SK-N-DZ (cell line): ENCODE data around the gene COPZ2.

ENCODE experiments used
- DNase-seq: peaks from one replicate; pipeline ENCODE4 v3.0.0-alpha.2; 2015; ENCODE audit warnings: low spot score
- small RNA-seq, 2 experiments: library from RNA; depleted of rRNA; stranded (forward); fragments of <200 nt; gene quantifications; one replicate each; pipeline ENCODE3, GENCODE V24; 2014

The COPZ2 gene

DNA sequence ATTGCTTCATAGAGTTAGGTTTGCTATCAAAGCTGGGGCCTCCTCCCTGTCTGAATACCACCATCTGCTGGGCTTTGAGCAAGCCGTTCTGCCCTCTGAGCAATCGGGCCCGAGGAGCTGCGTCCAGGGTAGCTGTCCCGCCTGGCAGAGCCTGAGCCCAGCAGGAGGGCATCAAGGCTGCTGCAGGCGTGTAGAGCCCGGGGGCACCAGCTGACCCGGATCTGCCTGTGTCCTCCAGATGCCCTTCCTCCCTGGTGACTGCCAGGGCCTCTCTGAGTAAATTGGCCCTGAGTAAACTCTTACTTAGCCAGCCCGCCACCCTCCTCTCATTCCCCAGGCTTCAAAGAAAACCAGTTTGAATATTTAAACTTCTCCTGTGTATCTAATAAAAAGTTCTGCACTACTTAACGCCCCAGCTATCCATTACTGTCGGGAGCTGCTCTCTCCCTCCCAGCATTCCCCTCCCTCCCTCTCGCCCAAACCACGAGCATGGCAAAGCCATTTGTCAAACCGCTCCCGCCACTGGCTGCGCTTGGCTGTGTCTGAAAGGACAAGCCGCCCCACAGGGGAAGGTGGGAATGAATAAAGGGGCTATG is 50.3 kb downstream of the COPZ2 start:
- DNase-seq = no peak

GRCh38 chr17:47986520-47986919 is 51.1 kb downstream of the COPZ2 start:
- no peak for DNase-seq

- no peak for DNase-seq
Observed at GRCh38 chr17:47983492-47984223, 53.9 kb downstream of the COPZ2 start.

GRCh38 chr17:47982645-47983390 is 54.8 kb downstream of the COPZ2 start:
- peak; percentile 83 for DNase-seq

- DNase-seq = peak; percentile 88
Observed at GRCh38 chr17:47982091-47982617, 55.4 kb downstream of the COPZ2 start.

DNA sequence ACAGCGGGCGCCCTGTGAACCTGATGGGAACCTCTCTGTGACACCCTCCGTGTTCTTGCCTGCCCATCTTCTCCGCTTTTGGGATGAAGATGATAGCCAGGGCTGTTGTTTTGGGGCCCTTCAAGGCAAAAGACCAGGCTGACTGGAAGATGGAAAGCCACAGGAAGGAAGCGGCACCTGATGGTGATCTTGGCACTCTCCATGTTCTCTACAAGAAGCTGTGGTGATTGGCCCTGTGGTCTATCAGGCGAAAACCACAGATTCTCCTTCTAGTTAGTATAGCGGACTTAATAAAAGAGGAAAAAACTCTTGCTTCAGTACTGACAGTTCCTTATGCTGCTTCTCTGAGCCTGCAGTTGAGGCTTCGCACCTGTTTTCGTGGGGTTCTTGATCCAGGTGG is 56.1 kb downstream of the COPZ2 start:
- DNase-seq = no peak

DNA sequence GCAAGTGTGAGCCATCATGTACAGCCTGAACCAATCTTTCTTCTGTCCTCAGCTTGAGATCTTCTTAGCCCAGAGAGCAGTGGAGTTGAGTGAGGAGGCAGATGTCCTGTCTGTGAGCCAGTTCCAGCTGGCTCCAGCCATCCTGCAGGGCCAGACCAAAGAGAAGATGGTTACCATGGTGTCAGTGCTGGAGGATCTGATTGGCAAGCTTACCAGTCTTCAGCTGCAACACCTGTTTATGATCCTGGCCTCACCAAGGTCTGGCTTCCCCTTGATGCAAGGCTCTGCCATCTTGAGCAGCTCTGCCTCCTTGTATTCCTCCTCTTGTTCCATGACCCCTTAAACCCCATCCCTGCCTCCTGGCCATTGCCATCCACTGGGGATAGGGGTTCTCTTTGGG is 57.1 kb downstream of the COPZ2 start:
- no peak for DNase-seq

DNA sequence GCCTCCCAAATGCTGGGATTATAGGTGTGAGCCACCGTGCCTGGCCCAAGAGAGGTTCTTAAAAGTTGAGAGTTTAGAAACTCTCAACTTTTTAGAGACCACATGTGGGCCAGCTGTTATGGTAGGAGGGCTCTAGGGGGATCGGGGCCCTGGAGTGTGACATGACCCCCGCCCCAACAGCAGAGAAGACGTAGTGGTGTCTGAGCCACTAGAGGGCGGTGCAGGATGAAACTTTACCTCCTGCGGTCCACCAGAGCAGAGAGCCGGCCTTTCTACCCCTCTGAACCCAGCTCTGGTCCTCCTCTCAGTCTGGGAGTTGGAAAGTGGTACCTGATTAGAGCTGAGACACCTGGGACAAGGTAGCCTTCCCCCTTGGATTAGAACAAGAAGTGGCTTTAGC is 59.3 kb downstream of the COPZ2 start:
- DNase-seq = peak; percentile 86

Small RNA genes within 50 kb of the gene (small RNA-seq; reads per million reads assigned to genes)
- 0 reads per million in 2 experiments for gene AC004477.2
- gene MIR152 = 0.55 to 6.3 reads per million in 2 experiments
